GM19395 (cell line): ENCODE measurements around the gene ZNF484.
"Not testable (repeated sequence)": the region's sequence is repeated elsewhere in the genome, so short reads cannot be mapped to it uniquely, and the experiment has no call there.

Experiments used
- ATAC-seq: cut with Tn5 transposase; IDR thresholded peaks from one replicate; pipeline ENCODE4 v1.9.1; 2021; ENCODE audit warnings: mild to moderate bottlenecking, moderate library complexity; ENCODE audit not compliant: unreplicated experiment

Gene ZNF484

GRCh38 chr9:92877531-92878430 lies at the start of gene ZNF484:
Gene ZNF484, minus strand, starts transcription at chr9:92878038. Its CDS starts 3,009 bp downstream, at chr9:92875029.
- ATAC-seq = peak; percentile 97

- ATAC-seq = no peak
These were observed 42.6 kb upstream of the ZNF484 start for GRCh38 chr9:92920437-92920836.

GRCh38 chr9:92917176-92917800 lies 39.5 kb upstream of the ZNF484 start:
- ATAC-seq = no peak

GRCh38 chr9:92911511-92912475 lies 34.0 kb upstream of the ZNF484 start:
- no peak for ATAC-seq

- not testable (repeated sequence) for ATAC-seq
These were observed 27.3 kb upstream of the ZNF484 start for GRCh38 chr9:92905137-92905536.

GRCh38 chr9:92897323-92897722 lies 19.5 kb upstream of the ZNF484 start:
- no peak for ATAC-seq

- ATAC-seq = no peak
These were observed 18.1 kb upstream of the ZNF484 start for GRCh38 chr9:92895812-92896436.

- no peak for ATAC-seq
These were observed 17.0 kb upstream of the ZNF484 start for GRCh38 chr9:92894711-92895362.

GRCh38 chr9:92893916-92894610 lies 16.2 kb upstream of the ZNF484 start:
- not testable (repeated sequence) for ATAC-seq

- not testable (repeated sequence) for ATAC-seq
These were observed 14.4 kb upstream of the ZNF484 start for GRCh38 chr9:92892276-92892675.

- ATAC-seq = no peak
These were observed 12.9 kb upstream of the ZNF484 start for GRCh38 chr9:92890761-92891160.

- ATAC-seq = no peak
These were observed 10.1 kb upstream of the ZNF484 start for GRCh38 chr9:92887880-92888338.

GRCh38 chr9:92886846-92887610 lies 9.2 kb upstream of the ZNF484 start:
- ATAC-seq = not testable (repeated sequence)

GRCh38 chr9:92883666-92884405 lies 6.0 kb upstream of the ZNF484 start:
- not testable (repeated sequence) for ATAC-seq

GRCh38 chr9:92882276-92882675 lies 4.4 kb upstream of the ZNF484 start:
- ATAC-seq = no peak

- ATAC-seq = no peak
These were observed 2.5 kb downstream of the ZNF484 start for GRCh38 chr9:92875373-92875772.

- ATAC-seq = no peak
These were observed 7.5 kb downstream of the ZNF484 start for GRCh38 chr9:92870289-92870688.

GRCh38 chr9:92866600-92866999 lies 11.2 kb downstream of the ZNF484 start:
- ATAC-seq = not testable (repeated sequence)
